GM10266 (cell line): ENCODE data around the gene PSMD14.

Experiments used
- DNase-seq: peaks from one replicate; pipeline ENCODE4 v3.0.0; 2012; ENCODE audit errors: extremely low spot score
- TF ChIP-seq, protein P1 (sequence below): IDR thresholded peaks from 2 replicates; pipeline ENCODE4 v1.5.1; 2012; ENCODE audit warnings: mild to moderate bottlenecking, low read depth; ENCODE audit not compliant: control insufficient read depth, insufficient read depth; ENCODE audit errors: missing control alignments

The PSMD14 gene

DNA sequence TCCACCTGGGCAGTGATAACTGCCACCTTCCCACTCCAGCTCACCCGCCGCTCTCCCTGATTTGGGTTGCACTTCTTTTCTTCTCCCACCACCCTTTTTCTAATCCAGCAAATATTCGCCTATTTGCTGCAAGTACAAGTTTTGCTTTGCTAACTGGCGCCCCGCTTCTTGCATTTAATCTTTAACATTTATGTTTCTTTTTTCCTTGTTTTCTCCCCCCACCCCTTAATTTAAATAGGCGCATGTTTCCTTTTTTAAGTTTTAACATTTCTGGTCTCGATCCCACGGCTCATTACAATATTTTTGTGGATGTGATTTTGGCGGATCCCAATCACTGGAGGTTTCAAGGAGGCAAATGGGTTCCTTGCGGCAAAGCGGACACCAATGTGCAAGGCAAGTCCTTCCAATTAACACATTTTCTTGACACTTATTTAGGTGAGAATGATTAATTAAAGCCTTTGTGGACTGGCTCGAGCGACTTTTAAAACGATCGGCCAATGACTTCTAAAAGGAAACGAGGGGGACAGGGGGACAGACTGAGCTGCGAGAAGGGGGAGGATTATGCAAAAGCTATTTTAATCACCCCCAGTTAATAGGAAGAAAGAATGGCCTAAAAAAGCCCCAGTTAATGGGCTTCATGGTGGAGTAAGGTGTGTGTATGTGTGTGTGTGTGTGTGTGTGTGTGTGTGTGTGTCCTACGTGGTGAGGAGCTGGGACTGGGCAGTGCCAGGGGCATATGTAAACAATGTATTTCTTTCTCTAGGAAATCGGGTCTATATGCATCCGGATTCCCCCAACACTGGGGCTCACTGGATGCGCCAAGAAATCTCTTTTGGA is 109.4 kb downstream of the PSMD14 start:
- TF ChIP-seq, protein P1, sequence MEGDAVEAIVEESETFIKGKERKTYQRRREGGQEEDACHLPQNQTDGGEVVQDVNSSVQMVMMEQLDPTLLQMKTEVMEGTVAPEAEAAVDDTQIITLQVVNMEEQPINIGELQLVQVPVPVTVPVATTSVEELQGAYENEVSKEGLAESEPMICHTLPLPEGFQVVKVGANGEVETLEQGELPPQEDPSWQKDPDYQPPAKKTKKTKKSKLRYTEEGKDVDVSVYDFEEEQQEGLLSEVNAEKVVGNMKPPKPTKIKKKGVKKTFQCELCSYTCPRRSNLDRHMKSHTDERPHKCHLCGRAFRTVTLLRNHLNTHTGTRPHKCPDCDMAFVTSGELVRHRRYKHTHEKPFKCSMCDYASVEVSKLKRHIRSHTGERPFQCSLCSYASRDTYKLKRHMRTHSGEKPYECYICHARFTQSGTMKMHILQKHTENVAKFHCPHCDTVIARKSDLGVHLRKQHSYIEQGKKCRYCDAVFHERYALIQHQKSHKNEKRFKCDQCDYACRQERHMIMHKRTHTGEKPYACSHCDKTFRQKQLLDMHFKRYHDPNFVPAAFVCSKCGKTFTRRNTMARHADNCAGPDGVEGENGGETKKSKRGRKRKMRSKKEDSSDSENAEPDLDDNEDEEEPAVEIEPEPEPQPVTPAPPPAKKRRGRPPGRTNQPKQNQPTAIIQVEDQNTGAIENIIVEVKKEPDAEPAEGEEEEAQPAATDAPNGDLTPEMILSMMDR: no peak
- no peak for DNase-seq

DNA sequence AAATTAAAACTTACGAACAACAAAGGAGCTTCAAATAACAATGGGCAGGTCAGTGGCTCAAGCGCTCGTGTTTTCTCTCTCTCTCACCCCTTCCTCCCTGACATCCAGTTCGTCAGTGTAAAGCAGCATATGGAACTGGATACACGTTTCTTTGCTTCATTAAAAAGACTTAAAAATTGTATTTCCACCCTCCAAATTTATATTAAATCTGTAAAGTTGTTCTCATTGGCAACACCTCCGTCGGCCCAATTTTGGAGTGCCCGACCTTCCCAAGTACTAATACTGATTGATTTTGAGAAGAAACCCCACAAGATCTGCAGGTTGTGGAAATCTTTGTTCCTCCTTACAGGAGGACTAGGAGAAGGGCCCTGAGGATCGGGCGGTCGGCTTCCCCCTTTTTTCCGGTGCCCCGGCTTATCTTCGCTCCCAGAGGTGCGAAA is 110.1 kb downstream of the PSMD14 start:
- DNase-seq: no peak
- TF ChIP-seq, protein P1: no peak

DNA sequence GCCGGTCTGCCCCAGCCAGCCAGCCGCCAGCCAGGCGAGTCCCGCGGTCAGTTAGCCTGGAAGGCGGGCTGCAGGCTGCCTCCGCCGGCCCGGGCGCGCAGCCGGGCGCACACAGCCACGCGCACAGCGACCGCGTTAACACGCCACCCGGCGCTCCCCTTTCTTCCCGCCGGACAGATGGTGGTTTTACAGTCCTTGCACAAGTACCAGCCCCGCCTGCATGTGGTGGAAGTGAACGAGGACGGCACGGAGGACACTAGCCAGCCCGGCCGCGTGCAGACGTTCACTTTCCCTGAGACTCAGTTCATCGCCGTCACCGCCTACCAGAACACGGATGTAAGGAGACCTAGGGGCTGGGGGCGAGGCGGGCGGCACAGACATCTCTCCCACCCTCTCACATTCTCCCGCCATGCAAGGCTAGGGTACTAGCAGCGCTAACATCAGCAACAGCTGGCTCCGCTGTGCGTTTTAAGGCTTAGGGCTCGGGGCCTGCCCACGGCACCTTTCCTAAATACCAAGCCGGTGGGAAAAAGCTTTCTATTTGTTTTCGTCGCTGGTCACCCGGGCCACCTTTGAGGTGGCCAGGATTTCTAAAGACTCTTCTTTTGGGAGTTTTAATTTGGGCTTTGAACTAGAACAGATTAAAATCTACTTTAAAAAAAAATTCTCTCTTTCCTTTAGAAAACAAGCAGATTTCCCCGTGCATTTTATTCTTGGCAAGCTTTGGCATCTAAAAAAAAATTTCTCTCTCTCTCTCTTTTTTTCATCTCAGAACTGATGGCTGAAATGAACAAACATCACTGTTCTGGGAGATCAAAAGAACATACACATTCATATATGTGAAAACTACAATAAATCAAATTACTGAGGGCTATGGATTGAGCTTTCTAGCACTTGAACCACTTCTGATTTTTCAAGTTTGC is 110.8 kb downstream of the PSMD14 start:
- DNase-seq: peak; percentile 32
- TF ChIP-seq, protein P1: no peak

DNA sequence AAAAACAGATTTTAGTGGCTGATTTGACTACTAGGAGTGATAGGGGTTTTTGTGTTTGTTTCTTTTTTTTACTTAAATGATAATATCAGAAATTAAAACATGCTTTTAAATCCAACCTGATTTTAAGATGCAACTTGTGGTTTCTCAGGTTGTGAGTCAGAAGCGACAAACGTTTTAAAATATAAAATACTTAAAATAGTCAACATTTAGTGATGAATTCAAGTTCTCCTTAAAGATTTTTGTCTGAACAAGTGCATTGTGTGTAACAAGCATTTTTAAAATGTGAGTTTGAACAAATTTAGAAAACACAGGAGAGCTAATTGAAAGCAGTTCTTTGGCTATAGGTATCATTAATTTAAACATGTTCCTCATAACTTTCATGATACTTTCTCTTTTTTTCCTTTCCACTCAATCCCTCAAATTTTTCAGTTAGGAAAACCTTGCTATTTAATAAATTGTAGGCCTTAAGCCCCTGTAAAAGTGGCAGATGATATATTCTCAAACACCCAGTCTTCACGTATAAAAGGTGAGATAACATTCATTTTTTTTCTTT is 111.5 kb downstream of the PSMD14 start:
- DNase-seq: no peak

DNA sequence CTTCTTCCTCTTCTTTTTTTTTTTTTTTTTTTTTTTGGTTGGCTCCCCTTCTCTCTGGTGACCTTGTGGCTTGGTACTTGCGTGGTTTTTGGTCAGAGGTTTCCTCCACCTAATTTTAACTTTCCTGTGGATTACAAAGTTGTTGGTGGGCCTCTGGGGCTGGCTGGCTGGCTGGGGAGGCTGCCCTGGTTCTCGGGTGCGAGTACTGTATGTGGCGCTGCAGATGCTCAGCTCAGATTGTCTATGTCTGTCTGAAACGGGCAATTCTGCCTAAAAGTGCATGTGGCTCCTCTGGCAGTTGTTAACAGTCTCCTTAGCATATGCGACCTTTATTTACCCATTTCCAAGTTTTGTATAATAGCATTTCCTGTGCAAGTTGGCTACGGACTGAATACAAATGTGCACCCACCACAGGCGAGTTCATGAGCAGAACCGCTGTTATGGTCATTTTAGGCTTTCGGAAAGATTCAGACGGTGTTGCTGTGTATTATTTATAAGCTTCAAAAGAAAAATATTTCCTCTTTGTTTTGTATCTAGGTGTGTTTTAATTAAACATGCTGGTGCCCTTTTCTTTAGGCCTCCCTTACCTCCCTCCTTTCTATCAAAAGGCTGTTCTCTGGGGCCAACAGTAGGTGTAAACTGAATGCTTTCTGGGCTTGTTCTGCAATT is 112.3 kb downstream of the PSMD14 start:
- TF ChIP-seq, protein P1: no peak
- DNase-seq: no peak

More for the DNA sequence above, 111.5 kb downstream of the PSMD14 start:
- TF ChIP-seq, protein P1: no peak

DNA sequence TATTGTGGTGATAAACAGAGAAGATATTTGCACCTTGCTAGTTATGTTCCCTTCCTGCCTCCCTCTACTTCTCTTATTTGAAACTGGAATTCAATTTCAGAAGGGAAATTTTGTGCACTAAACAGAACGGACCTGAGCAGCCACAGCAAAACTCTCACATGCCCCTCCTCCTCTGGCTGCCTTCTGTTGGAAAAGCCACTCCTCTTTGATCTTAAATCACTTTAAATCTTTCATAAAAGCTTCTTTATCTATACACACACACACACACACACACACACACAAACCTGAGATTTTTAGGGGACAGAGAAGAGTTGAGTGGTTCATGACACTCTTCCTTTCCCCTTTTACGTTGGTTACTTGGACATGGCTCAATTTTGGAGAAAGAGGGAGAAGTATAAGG is 113.5 kb downstream of the PSMD14 start:
- DNase-seq: no peak
- TF ChIP-seq, protein P1: no peak
